ENCODE measurements around the gene TMEM248.
A peak's percentile ranks its signal among the peaks of the same experiment; 100 is the strongest.

The TMEM248 gene

DNA sequence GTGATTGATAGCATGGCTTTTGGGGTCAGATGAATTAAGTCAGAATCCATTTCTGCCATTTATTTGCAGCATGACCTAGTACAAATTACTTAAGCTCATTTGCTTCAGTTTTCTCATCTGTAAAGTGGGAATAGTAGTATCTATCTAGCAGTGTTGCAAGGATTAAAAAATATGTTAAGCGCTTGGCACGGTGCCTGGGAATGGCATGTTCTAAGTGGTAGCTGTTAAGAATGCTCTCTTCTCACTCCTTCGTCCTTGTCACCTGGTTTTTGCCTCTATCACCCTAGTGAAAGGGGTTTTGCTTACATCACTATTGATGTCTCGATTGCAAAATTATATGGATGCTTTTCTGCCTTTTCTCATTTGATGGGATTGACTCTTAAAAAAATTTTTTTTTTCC is 7.4 kb downstream of the TMEM248 start:
- Histone ChIP-seq H3K36me3 (ENCODE audit: insufficient read depth, low read length) (peaks cover 15% of the 10 kb centered on the region), H3K4me2 (ENCODE audit: low read length) (no peak overlapping the region), H3K27me3 (ENCODE audit: control insufficient read depth, insufficient read depth, low read length) (no peaks in the 10 kb centered on the region), H3K9me3 (replicated peaks; ENCODE audit: low read length) (no peaks in the 10 kb centered on the region), H3K4me3 (ENCODE audit: low read length) (no peak overlapping the region), H3K9ac (ENCODE audit: low read depth, low read length) (no peak overlapping the region), H3K4me1 (ENCODE audit: control insufficient read depth, insufficient read depth, low read length) (peaks cover 3% of the 10 kb centered on the region)

DNA sequence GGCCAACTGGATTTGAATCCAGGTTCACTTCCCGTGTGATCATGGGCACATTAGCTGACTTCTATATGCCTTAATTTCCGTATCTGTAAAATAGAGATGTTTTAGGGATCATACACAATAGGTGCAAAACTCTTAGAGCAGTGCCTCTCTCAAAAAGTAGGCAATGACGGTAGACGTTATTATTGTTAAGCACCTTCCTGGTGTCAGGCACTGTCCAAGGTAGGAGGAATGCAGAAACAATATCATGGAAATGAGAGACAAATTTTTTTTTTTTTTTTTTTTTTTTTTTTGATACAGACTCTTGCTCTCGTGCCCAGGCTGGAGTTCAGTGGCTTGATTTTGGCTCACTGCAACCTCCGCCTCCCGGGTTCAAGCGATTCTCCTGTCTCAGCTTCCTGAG is 8.1 kb downstream of the TMEM248 start:
- Histone ChIP-seq H3K9ac (ENCODE audit: low read depth, low read length) (no peak overlapping the region), H3K27me3 (ENCODE audit: control insufficient read depth, insufficient read depth, low read length) (no peaks in the 10 kb centered on the region), H3K4me2 (ENCODE audit: low read length) (no peak overlapping the region), H3K9me3 (replicated peaks; ENCODE audit: low read length) (no peaks in the 10 kb centered on the region), H3K4me3 (ENCODE audit: low read length) (no peak overlapping the region), H3K36me3 (ENCODE audit: insufficient read depth, low read length) (peaks cover 15% of the 10 kb centered on the region), H3K4me1 (ENCODE audit: control insufficient read depth, insufficient read depth, low read length) (peaks cover 3% of the 10 kb centered on the region)

DNA sequence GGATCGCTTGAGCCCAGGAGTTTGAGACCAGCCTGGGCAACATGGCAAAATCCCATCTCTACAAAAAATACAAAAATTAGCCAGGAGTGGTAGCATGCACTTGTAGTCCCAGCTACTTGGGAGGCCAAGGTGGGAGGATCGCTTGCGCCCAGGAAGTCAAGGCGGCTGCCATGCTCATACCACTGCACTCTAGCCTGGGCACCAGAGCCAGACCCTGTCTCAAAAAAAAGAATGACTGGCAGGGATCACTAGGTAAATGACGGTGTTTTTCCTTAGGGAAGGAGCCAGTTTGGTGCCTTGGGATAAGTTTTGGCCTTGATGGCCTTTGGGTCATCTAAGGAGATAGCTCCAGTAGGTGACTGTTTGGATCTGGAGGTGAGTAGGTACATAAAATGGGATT is 8.9 kb downstream of the TMEM248 start:
- no peak overlapping the region for H3K4me3 ChIP-seq (ENCODE audit: low read length)
- peaks cover 15% of the 10 kb centered on the region for H3K36me3 ChIP-seq (ENCODE audit: insufficient read depth, low read length)
- no peaks in the 10 kb centered on the region for H3K9me3 ChIP-seq (replicated peaks; ENCODE audit: low read length)
- H3K4me2 ChIP-seq (ENCODE audit: low read length), result no peak overlapping the region
- H3K27me3 ChIP-seq (ENCODE audit: control insufficient read depth, insufficient read depth, low read length), result no peaks in the 10 kb centered on the region
- H3K4me1 ChIP-seq (ENCODE audit: control insufficient read depth, insufficient read depth, low read length), result peaks cover 3% of the 10 kb centered on the region
- H3K9ac ChIP-seq (ENCODE audit: low read depth, low read length), result no peak overlapping the region

DNA sequence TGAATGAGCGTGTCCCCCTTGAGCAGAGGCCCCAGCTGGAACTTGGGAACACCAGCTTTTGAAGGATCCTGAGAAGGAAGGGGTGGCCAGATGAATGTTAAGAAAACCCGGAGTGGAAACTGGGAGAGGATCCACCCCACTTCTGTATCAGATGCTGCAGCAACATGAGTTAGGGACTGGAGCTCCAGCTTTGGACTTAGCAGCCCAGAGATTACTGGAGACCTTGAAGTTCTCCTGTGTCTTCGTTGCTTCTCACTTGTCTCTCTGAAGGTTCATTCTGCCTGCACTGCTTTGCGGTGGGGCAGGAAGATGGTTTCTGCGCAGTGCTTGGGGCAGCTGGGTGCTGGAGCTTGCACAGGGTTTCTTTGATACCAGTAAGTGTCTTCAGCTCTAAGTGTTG is 9.3 kb downstream of the TMEM248 start:
- peaks cover 3% of the 10 kb centered on the region for H3K4me1 ChIP-seq (ENCODE audit: control insufficient read depth, insufficient read depth, low read length)
- H3K27me3 ChIP-seq (ENCODE audit: control insufficient read depth, insufficient read depth, low read length), result no peaks in the 10 kb centered on the region
- H3K36me3 ChIP-seq (ENCODE audit: insufficient read depth, low read length), result peaks cover 15% of the 10 kb centered on the region
- no peak overlapping the region for H3K4me2 ChIP-seq (ENCODE audit: low read length)
- H3K9me3 ChIP-seq (replicated peaks; ENCODE audit: low read length), result no peaks in the 10 kb centered on the region
- H3K9ac ChIP-seq (ENCODE audit: low read depth, low read length), result no peak overlapping the region
- no peak overlapping the region for H3K4me3 ChIP-seq (ENCODE audit: low read length)

DNA sequence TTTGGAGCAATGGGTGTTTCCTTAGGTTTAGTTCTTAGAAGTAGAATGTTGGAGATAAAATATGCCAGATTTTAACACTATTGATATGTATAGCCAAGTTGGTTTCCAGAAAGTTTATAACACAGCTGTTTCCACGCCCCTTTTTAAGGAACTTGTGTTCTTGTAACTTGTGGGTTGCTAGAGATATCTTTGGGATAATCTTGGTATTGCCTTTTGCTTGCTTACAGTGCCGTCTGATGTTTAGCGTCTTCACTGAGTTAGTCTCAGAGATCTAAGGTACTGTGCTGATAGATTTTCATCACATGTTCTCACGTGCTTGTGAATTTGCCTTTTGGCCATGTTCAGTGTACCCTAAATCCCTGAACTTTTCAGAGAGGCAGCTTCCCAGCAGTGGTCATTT is 12.4 kb downstream of the TMEM248 start:
- Histone ChIP-seq H3K27me3 (ENCODE audit: control insufficient read depth, insufficient read depth, low read length) (no peaks in the 10 kb centered on the region), H3K9ac (ENCODE audit: low read depth, low read length) (no peak overlapping the region), H3K4me1 (ENCODE audit: control insufficient read depth, insufficient read depth, low read length) (no peaks in the 10 kb centered on the region), H3K36me3 (ENCODE audit: insufficient read depth, low read length) (peaks cover 10% of the 10 kb centered on the region), H3K9me3 (replicated peaks; ENCODE audit: low read length) (no peaks in the 10 kb centered on the region), H3K4me2 (ENCODE audit: low read length) (no peak overlapping the region), H3K4me3 (ENCODE audit: low read length) (no peak overlapping the region)

DNA sequence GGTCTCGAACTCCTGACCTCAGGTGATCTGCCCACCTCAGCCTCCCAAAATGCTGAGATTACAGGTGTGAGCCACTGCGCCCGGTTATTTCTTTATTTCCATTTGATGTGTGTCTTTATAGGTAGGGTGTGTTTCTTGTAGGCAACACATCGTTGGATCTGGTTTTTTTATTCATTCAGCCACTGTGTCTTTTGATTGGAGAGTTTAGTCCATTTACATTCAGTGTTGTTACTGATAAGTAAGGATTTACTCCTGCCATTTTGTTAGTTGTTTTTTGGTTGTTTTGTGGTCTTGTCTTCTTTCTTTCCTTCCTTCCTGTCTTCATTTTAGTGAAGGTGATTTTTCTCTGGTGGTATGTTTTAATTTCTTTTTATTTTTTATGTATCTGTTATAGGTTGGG is 16.9 kb downstream of the TMEM248 start:
- Histone ChIP-seq H3K4me3 (ENCODE audit: low read length) (no peak overlapping the region), H3K9ac (ENCODE audit: low read depth, low read length) (no peak overlapping the region), H3K36me3 (ENCODE audit: insufficient read depth, low read length) (peaks cover 12% of the 10 kb centered on the region), H3K9me3 (replicated peaks; ENCODE audit: low read length) (no peaks in the 10 kb centered on the region), H3K27me3 (ENCODE audit: control insufficient read depth, insufficient read depth, low read length) (no peaks in the 10 kb centered on the region), H3K4me1 (ENCODE audit: control insufficient read depth, insufficient read depth, low read length) (no peaks in the 10 kb centered on the region), H3K4me2 (ENCODE audit: low read length) (no peak overlapping the region)

DNA sequence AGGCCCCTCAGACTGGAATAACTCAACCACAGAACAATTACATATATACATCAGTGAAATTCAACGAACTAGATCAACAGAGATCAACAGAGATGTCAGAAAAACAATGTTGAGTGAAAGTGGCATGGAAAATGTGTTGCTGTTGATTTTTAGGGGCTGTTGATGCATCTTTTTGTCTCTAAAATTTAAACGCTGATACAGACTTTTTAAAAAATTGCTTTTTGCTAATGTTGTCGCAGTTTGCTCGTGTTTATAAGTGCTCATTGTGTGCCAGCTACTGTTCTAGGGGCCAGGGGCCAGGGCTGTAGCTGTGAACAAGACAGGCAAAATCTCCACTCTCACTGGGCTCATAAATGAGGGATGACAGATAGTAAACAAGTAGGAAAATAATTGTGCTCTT is 18.3 kb downstream of the TMEM248 start:
- H3K9me3 ChIP-seq (replicated peaks; ENCODE audit: low read length), result no peaks in the 10 kb centered on the region
- H3K27me3 ChIP-seq (ENCODE audit: control insufficient read depth, insufficient read depth, low read length), result no peaks in the 10 kb centered on the region
- no peak overlapping the region for H3K9ac ChIP-seq (ENCODE audit: low read depth, low read length)
- no peak overlapping the region for H3K4me2 ChIP-seq (ENCODE audit: low read length)
- peaks cover 19% of the 10 kb centered on the region for H3K36me3 ChIP-seq (ENCODE audit: insufficient read depth, low read length)
- H3K4me1 ChIP-seq (ENCODE audit: control insufficient read depth, insufficient read depth, low read length), result no peaks in the 10 kb centered on the region
- H3K4me3 ChIP-seq (ENCODE audit: low read length), result no peak overlapping the region

DNA sequence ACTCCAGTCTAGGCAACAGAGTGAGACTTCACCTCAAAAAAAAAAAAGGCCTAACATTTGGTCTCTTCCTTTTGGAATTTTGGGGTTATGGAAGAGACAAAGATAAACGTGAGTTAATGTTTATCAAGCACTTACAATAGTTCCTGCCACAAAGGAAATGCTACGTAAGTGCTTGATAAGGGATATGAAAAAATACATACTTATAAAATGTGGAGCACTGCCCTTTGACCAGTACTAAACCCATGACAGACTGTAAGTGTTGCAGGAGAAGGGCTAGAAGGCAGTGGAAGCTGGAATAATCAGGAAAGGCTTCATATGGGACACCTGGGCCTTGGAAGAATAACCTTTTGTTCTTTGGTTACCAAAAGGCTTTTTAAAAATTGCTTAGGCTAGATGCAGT is 25.5 kb downstream of the TMEM248 start:
- peaks cover 56% of the 10 kb centered on the region for H3K36me3 ChIP-seq (ENCODE audit: insufficient read depth, low read length)

DNA sequence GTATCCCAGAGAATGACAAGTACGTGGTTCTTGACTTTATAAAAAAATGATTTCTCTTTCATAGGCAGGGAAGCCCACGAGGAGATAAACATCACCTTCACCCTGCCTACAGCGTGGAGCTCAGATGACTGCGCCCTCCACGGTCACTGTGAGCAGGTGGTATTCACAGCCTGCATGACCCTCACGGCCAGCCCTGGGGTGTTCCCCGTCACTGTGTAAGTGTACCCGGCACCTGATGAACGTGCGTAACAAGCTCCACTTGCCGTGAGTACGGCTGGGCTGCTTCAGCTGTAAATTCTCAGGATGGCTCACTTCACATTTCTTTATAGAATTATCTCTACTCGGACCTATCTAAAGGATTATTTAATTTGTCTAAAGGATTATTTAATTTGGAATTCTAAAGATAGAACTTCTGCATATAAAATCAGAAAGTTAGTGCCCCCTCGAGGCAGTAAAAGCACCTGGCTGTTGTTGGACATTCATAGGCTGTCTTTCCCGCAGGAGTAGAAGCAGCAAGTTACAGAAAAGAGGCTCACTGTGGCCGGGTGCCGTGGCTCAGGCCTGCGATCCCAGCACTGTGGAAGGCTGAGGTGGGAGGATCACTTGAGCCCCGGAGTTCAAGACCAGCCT is 27.6 kb downstream of the TMEM248 start:
- Histone ChIP-seq H3K36me3 (ENCODE audit: insufficient read depth, low read length) (peaks cover 66% of the 10 kb centered on the region), H3K4me2 (ENCODE audit: low read length) (no peak overlapping the region), H3K4me1 (ENCODE audit: control insufficient read depth, insufficient read depth, low read length) (peaks cover 30% of the 10 kb centered on the region), H3K9ac (ENCODE audit: low read depth, low read length) (no peak overlapping the region), H3K9me3 (replicated peaks; ENCODE audit: low read length) (no peaks in the 10 kb centered on the region), H3K27me3 (ENCODE audit: control insufficient read depth, insufficient read depth, low read length) (no peaks in the 10 kb centered on the region), H3K4me3 (ENCODE audit: low read length) (no peak overlapping the region)

More for the DNA sequence above, 25.5 kb downstream of the TMEM248 start:
- no peak overlapping the region for H3K4me2 ChIP-seq (ENCODE audit: low read length)
- H3K27me3 ChIP-seq (ENCODE audit: control insufficient read depth, insufficient read depth, low read length), result no peaks in the 10 kb centered on the region
- H3K9me3 ChIP-seq (replicated peaks; ENCODE audit: low read length), result no peaks in the 10 kb centered on the region
- no peak overlapping the region for H3K4me3 ChIP-seq (ENCODE audit: low read length)
- no peak overlapping the region for H3K9ac ChIP-seq (ENCODE audit: low read depth, low read length)
- H3K4me1 ChIP-seq (ENCODE audit: control insufficient read depth, insufficient read depth, low read length), result peaks cover 17% of the 10 kb centered on the region

DNA sequence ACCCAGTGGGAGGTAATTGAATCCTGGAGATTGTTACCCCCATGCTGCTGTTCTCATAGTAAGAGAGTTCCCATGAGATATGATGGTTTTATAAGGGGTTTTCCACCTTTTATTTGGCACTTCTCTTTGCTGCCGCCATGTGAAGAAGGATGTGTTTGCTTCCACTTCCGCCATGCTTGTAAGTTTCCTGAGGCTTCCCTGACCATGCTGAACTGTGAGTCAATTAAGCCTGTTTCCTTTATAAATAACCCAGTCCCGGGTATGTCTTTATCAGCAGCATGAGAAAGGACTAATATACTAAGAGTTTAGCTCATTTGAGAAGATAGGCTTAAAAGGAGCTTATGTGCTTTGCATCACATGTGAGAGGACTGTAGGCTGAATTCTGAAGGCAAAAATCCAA is 29.3 kb downstream of the TMEM248 start:
- peak overlapping the region; percentile 54 for H3K9ac ChIP-seq (ENCODE audit: low read depth, low read length)

DNA sequence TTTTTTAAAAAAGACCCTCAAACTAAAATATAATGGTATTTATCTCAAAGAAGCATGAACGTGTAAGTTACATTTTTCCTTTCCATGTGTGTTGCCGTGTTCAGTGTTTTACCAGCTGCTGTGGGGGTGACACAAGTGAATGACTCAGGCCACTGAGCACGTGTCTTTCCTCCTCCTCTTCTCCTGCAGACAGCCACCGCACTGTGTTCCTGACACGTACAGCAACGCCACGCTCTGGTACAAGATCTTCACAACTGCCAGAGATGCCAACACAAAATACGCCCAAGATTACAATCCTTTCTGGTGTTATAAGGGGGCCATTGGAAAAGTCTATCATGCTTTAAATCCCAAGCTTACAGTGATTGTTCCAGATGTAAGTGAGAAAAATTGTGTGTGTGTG is 29.7 kb downstream of the TMEM248 start:
- peaks cover 68% of the 10 kb centered on the region for H3K36me3 ChIP-seq (ENCODE audit: insufficient read depth, low read length)
- H3K4me3 ChIP-seq (ENCODE audit: low read length), result no peak overlapping the region
- H3K4me1 ChIP-seq (ENCODE audit: control insufficient read depth, insufficient read depth, low read length), result peaks cover 30% of the 10 kb centered on the region
- H3K4me2 ChIP-seq (ENCODE audit: low read length), result peak overlapping the region; percentile 28
- H3K9ac ChIP-seq (ENCODE audit: low read depth, low read length), result peak overlapping the region; percentile 54
- H3K9me3 ChIP-seq (replicated peaks; ENCODE audit: low read length), result no peaks in the 10 kb centered on the region
- H3K27me3 ChIP-seq (ENCODE audit: control insufficient read depth, insufficient read depth, low read length), result no peaks in the 10 kb centered on the region

More for the DNA sequence above, 29.3 kb downstream of the TMEM248 start:
- H3K4me2 ChIP-seq (ENCODE audit: low read length), result peak overlapping the region; percentile 28
- no peak overlapping the region for H3K4me3 ChIP-seq (ENCODE audit: low read length)
- H3K9me3 ChIP-seq (replicated peaks; ENCODE audit: low read length), result no peaks in the 10 kb centered on the region
- peaks cover 30% of the 10 kb centered on the region for H3K4me1 ChIP-seq (ENCODE audit: control insufficient read depth, insufficient read depth, low read length)
- no peaks in the 10 kb centered on the region for H3K27me3 ChIP-seq (ENCODE audit: control insufficient read depth, insufficient read depth, low read length)
- H3K36me3 ChIP-seq (ENCODE audit: insufficient read depth, low read length), result peaks cover 66% of the 10 kb centered on the region

DNA sequence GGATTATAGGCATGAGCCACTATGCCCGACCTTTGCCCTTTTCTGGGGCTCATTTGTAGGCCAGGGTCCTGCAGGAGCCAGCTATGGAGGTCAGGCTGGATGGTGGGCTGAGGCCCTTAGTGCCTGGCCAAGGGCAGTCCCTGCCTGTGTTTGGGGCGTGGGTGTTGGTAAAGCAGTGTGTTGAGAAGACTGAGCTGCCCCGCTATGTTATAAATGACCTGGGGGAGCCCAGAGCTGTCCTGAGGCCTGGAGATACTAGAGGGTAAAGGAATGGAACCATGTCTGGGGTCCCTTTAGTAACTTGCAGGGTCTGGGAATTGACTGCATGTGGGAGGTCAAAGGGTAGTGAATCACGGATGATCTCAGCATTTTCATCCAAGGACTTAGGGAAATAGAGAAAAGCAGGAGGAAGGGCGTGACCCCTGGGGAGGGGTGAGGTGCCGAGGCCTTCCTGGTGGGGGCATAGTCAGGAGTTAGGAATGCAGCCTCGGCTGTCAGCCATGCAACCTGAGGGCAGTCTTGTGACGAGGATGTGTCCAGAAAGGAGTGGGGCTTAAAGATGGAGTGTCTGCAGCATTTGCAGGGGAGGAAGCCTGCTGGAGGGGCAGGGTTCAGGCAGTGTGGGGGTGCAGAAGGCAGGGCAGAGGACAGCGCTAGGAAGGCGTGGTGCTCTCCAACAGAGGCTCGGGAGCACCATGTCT is 31.5 kb downstream of the TMEM248 start:
- H3K4me1 ChIP-seq (ENCODE audit: control insufficient read depth, insufficient read depth, low read length), result peaks cover 30% of the 10 kb centered on the region
- no peak overlapping the region for H3K4me3 ChIP-seq (ENCODE audit: low read length)
- no peaks in the 10 kb centered on the region for H3K9me3 ChIP-seq (replicated peaks; ENCODE audit: low read length)
- peaks cover 80% of the 10 kb centered on the region for H3K36me3 ChIP-seq (ENCODE audit: insufficient read depth, low read length)
- H3K4me2 ChIP-seq (ENCODE audit: low read length), result peak overlapping the region; percentile 44
- peak overlapping the region; percentile 10 for H3K9ac ChIP-seq (ENCODE audit: low read depth, low read length)
- H3K27me3 ChIP-seq (ENCODE audit: control insufficient read depth, insufficient read depth, low read length), result no peaks in the 10 kb centered on the region

Measured in skeletal muscle satellite cell (primary cell).